ENCODE data around the gene COG5.

The COG5 gene

DNA sequence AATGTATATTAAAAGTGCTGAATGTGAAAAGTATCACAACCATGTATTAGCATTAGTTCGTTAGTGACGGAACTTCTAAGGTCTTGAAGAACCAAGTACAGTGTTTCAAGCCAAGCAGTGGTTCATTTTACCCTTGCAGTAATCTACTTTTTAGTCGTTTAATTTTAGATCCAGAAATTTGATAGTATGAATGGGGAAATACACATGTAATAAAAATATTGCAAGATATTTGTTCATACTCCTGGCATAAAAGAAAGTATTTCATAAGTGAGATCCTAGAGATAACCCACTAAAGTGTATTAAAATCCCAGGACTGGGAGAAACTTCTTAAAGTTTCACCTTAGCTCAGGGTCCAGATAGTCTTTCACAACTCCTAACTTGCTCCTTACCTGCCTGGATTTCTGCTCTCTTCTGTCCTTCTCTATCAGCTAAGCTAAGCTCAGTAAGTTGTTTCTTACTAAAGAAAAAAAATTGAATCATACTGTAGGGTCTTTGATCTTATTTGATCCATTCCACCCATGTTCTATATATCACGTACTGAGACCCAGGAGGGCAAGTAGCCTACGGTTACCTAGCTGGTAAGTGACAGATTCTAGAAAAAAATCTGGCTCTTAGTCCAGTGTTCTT lies 17.8 kb upstream of the COG5 start:
- no peaks in the 10 kb centered on the region for H3K27me3 ChIP-seq (ENCODE audit: control insufficient read depth, insufficient read depth, low read length)
- no peaks in the 10 kb centered on the region for H3K4me1 ChIP-seq
- peak overlapping the region; percentile 64 for H3K4me2 ChIP-seq (ENCODE audit: low read length)
- no peak overlapping the region for H2AFZ ChIP-seq
- H3K79me2 ChIP-seq: no peaks in the 10 kb centered on the region
- H3K36me3 ChIP-seq (ENCODE audit: control insufficient read depth, insufficient read depth, low read length): no peaks in the 10 kb centered on the region
- H3K9ac ChIP-seq: no peak overlapping the region
- TF ChIP-seq, protein P1, sequence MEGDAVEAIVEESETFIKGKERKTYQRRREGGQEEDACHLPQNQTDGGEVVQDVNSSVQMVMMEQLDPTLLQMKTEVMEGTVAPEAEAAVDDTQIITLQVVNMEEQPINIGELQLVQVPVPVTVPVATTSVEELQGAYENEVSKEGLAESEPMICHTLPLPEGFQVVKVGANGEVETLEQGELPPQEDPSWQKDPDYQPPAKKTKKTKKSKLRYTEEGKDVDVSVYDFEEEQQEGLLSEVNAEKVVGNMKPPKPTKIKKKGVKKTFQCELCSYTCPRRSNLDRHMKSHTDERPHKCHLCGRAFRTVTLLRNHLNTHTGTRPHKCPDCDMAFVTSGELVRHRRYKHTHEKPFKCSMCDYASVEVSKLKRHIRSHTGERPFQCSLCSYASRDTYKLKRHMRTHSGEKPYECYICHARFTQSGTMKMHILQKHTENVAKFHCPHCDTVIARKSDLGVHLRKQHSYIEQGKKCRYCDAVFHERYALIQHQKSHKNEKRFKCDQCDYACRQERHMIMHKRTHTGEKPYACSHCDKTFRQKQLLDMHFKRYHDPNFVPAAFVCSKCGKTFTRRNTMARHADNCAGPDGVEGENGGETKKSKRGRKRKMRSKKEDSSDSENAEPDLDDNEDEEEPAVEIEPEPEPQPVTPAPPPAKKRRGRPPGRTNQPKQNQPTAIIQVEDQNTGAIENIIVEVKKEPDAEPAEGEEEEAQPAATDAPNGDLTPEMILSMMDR (IDR thresholded peaks at IDR 0.05): no peak
- no peaks in the 10 kb centered on the region for H3K9me3 ChIP-seq (ENCODE audit: control insufficient read depth, low read length)
- peak overlapping the region; percentile 88 for H3K4me3 ChIP-seq (ENCODE audit: low read depth, low read length)
- H3K27ac ChIP-seq: no peak overlapping the region

- H3K4me1 ChIP-seq: no peaks in the 10 kb centered on the region
- peak overlapping the region; percentile 58 for H3K27ac ChIP-seq
- peak overlapping the region; percentile 88 for H3K4me3 ChIP-seq (ENCODE audit: low read depth, low read length)
- no peaks in the 10 kb centered on the region for H3K27me3 ChIP-seq (ENCODE audit: control insufficient read depth, insufficient read depth, low read length)
- TF ChIP-seq, protein P1 (IDR thresholded peaks at IDR 0.05): no peak
- no peaks in the 10 kb centered on the region for H3K36me3 ChIP-seq (ENCODE audit: control insufficient read depth, insufficient read depth, low read length)
- H3K9ac ChIP-seq: no peak overlapping the region
- H3K4me2 ChIP-seq (ENCODE audit: low read length): peak overlapping the region; percentile 64
- peak overlapping the region; percentile 95 for H2AFZ ChIP-seq
- no peaks in the 10 kb centered on the region for H3K79me2 ChIP-seq
- no peaks in the 10 kb centered on the region for H3K9me3 ChIP-seq (ENCODE audit: control insufficient read depth, low read length)
Observed at GRCh38 chr7:107580716-107581383, 17.1 kb upstream of the COG5 start.

GRCh38 chr7:107579885-107580715 lies 16.4 kb upstream of the COG5 start, which contains the start of gene BCAP29:
TSS of gene BCAP29 (plus strand) at chr7:107580246. CDS start at chr7:107580773, 527 bp downstream.
- no peak within 1 kb of the TSS for H3K9ac ChIP-seq
- H3K4me2 ChIP-seq (ENCODE audit: low read length): peak within 1 kb of the TSS; percentile 64
- no peaks in the 10 kb centered on the region for H3K4me1 ChIP-seq
- no peaks in the 10 kb centered on the region for H3K36me3 ChIP-seq (ENCODE audit: control insufficient read depth, insufficient read depth, low read length)
- TF ChIP-seq, protein P1 (IDR thresholded peaks at IDR 0.05): peak; percentile 29
- peak within 1 kb of the TSS; percentile 95 for H2AFZ ChIP-seq
- no peaks in the 10 kb centered on the region for H3K79me2 ChIP-seq
- H3K27ac ChIP-seq: peak within 1 kb of the TSS; percentile 58
- H3K9me3 ChIP-seq (ENCODE audit: control insufficient read depth, low read length): no peaks in the 10 kb centered on the region
- no peaks in the 10 kb centered on the region for H3K27me3 ChIP-seq (ENCODE audit: control insufficient read depth, insufficient read depth, low read length)
- peak within 1 kb of the TSS; percentile 88 for H3K4me3 ChIP-seq (ENCODE audit: low read depth, low read length)

DNA sequence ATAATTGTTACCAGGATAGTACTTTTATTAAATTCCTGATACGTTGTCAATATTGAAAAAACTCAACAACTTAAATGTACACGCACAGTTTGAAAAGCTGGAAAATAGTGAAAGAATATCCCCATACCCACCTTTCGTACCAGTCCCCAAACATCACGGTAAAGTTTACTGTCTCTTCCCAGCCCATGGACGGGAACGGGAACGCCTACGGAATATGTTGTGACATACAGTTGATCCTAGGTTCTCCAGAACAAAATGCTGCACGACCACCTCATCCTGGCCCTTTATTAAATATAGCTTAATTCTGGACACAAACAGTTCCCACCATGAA lies 15.8 kb upstream of the COG5 start:
- Histone ChIP-seq H3K9me3 (ENCODE audit: control insufficient read depth, low read length) (no peaks in the 10 kb centered on the region), H3K79me2 (no peaks in the 10 kb centered on the region), H3K4me2 (ENCODE audit: low read length) (peak overlapping the region; percentile 64), H3K4me3 (ENCODE audit: low read depth, low read length) (peak overlapping the region; percentile 88), H3K27me3 (ENCODE audit: control insufficient read depth, insufficient read depth, low read length) (no peaks in the 10 kb centered on the region), H3K4me1 (no peaks in the 10 kb centered on the region), H2AFZ (peak overlapping the region; percentile 95), H3K36me3 (ENCODE audit: control insufficient read depth, insufficient read depth, low read length) (no peaks in the 10 kb centered on the region), H3K9ac (no peak overlapping the region), H3K27ac (peak overlapping the region; percentile 58)
- TF ChIP-seq, protein P1 (IDR thresholded peaks at IDR 0.05): no peak

Measured in parathyroid adenoma (tissue), 2 donors.